Ishikawa (cell line): ENCODE measurements around the gene IFITM10.

Experiments used
- CREB1 ChIP-seq: IDR thresholded peaks from 2 replicates; pipeline ENCODE4 v1.6.1; 2012; ENCODE audit warnings: low read depth
- EP300 ChIP-seq: IDR thresholded peaks from 2 replicates; pipeline ENCODE4 v1.6.1; 2012; ENCODE audit warnings: borderline replicate concordance
- TAF1 ChIP-seq: IDR thresholded peaks from 2 replicates; pipeline ENCODE4 v1.6.1; 2012; ENCODE audit warnings: low read depth, mild to moderate bottlenecking

GRCh38 chr11:1749395-1750351 is 722 bp downstream of the IFITM10 start:
- TF ChIP-seq TAF1, result no peak
- no peak for TF ChIP-seq EP300
- TF ChIP-seq CREB1, result no peak
